HG03196 (cell line): ENCODE measurements around the gene TDRKH.
"Not testable (repeated sequence)": the region's sequence is repeated elsewhere in the genome, so short reads cannot be mapped to it uniquely, and the experiment has no call there.

ENCODE experiments used
- ATAC-seq: cut with Tn5 transposase; IDR thresholded peaks from one replicate; pipeline ENCODE4 v1.9.1; 2021; ENCODE audit not compliant: unreplicated experiment

Gene TDRKH

DNA sequence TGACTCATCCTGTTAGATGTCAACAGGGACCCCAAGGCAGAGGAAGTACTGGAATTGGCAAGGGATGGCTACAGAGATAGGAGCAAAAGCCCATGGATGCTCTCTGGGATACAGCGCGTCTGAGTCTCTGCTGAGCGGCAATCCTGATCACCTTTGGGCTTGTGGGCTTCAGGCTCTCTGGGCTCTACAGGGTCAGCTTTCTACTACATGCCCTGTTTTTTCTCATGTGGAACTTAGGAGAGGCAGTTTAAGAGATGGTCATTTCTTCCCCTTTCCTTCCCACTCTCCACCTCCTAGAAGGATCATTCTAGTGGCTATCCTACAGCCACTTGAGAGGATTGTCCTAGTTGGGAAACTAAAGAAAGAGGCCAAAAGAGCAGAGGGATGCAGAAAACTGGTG, 13.6 kb upstream of the TDRKH start:
- no peak for ATAC-seq

DNA sequence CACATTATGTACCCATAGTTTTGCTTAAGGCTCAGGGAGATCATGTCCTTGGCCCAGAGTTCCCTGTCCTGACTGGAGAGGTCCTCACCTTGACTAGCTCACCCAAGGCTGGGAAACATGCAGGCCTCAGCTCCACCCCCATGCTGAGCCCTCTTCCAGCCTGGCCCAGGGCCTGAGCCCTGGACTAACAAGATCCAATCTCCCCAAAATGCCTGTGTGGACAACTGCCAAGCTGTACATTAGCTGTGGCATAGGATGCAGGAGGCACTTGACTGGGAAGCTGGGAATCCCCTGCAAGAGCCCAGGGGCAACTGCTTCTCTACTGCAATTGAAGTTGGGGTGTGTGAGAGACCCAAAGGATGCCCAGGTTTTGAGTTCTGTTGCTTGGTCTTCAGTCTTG, 12.9 kb upstream of the TDRKH start:
- no peak for ATAC-seq

DNA sequence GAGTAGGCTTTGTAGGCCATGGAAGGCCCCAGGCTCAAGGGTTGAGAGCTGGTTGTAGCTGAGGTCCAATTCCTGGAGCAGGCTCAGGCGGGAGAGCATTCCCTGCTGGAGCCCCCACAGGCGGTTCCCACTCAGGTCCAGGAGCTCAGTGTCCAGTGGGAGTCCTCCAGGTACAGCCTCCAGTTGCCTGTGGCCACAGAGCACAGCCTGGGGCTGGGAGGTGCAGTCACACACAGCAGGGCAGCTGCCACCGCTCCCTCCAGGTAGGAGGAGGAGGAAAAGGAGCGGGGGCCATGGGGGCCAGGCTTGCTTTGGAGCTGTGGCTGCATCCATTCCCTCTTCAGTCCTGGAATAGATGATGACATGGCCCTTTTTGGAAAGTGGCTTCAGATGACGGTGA, 12.1 kb upstream of the TDRKH start:
- no peak for ATAC-seq

DNA sequence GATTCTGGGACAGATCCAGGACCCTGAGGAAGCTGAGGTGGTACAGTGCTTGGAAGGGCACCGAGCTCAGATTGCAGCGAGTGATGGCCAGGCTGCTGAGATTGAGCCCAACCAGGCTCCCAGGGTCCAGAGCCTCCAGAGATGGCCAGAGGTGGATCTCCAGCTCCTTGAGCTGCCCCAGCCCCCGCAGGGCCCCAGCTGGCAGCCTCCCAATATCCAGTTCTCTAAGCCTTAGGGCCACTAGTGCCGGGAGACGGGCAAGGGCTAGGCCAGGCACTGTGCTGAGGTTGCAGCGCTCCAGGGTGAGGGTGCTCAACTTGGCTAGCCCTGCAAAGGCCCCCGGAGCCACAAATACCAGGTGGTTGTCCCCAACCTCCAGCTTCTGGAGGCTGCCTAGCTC, 11.5 kb upstream of the TDRKH start:
- ATAC-seq = no peak

DNA sequence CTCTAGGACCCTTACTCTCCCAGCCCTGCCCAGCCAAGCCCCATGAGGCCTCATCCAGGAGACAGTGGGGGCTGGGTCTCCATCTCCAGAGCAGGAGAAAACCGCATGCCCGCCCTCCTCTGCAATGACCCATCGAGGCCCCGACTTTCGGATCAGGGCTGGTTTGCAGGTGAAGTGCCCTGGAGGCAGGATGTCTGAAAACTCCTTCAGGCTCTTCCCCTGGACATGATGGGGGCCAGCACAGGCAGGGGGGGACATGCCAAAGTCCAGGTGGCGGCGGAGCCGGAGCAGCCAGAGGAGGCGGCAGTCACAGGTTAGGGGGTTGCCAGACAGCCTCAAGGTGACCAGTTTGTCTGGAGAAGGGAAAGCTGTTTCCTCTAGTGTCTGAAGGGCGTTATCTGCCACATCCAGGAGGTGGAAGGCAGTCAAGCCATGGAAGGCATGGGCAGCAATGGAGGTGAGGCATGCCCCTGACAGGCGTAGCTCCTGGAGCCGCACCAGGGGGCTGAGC, 11.1 kb upstream of the TDRKH start:
- ATAC-seq = no peak

DNA sequence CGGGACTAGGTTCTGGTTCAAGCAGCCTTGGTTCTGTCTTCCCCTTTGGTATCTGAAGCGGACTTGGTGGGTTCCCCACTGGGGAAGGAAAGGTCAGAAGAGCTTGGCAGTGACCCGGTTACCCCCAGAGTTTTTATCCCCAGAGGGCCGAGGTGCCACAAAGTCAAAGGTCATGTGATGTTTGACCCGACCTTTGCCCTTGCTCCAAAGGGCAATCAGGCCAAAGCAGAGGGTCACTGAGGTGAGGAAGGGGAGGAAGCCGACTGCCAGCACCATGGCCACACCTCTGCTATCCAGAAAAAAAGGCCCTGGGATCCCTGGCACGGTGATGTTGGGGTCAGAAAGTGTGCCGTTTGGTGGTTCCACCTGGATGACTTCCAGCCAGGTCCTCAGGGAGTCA, 10.5 kb upstream of the TDRKH start:
- no peak for ATAC-seq

DNA sequence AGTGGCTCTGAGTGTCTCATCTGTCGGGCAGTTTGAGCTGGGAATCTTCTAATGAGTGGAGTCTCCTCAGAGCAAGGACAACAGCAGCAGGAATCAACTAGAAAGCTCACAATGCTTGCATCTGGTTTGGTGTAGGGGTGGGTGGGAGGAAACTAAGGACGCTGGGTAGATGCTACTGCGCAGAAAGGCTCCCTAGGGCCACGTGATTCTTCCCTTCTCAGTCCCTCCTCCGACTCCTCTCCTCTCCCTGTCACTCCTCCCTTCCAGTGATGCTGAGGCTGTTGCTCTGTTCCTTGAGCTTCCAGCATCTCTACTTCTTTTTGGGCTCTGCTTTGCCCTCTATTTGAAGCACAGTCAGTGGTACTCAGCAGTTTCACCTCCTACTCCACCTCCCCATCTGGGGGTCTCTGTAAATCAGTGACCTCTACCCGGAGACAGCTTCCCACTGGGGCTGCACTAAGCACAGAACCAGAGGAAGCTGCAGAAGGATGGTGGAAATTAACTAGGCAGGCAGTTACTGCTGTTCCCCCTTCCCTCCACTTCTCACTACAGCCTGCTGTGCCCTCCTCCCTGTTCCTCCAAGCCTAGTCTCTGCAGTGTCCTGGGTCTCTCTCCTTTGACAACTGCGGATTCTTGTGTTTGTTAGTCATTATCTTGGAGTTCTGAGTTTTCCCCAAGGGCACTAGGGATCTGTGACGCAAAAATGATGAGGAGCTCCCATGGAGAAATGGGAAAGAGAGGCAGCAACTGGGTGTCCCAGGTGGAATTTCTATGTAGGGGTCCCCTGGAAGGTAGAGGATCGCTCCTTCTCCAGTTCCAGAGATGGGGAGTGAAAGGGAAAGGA, 9.1 kb upstream of the TDRKH start:
- ATAC-seq = no peak

DNA sequence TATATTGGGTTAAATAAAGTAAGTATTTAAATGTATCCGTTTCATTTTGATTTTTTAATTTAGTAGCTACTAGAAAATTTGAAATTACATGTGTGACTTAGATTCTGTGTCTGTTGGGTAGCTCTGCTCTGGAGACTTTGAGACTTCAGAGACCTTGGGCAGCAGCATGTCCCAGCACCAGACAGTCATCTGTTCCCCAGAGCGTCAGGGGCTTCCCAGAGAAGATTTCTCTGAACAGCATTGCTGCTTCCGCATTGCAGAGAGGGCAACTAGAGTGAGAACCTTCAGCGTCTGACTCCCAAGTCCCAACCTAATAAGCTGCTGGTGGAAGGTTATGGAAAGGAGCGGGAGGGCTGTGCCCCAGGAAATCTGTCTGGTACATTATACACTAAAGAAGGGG, 8.3 kb upstream of the TDRKH start:
- ATAC-seq = no peak

DNA sequence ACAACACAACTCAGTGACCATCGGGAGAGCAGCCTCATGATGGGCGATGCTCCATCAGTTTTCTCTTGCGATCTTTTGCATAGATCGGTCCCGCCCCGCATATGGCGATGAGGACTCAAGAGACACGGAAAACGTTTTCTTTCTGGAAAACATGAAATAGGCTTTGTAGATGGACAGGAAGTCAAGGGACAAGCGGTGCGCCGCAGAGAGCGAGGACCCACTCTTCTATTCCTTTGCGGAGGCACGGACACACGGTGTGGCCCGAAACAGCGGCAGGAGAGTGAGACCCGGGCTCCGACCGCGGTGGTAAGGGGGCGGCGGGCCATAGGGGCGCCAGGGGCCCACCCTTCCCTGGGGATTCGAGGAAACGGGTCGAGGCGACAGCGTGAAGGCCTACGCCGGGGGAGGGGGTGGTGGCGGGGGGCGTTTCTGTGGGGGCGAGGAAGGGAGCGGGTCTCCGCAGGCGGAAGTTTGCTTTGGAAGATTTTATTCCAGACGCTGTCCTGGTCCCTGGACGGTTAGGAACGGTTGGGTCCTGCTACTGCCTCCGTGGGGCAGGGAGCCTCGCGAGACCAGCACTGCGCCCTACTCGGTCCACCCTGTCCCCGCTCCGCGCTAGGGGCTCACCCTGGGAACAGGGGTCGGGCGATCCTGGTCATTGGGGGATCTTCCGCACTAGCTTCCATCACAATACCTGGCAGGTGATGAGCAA, 796 bp upstream of the TDRKH start:
- no peak for ATAC-seq

DNA sequence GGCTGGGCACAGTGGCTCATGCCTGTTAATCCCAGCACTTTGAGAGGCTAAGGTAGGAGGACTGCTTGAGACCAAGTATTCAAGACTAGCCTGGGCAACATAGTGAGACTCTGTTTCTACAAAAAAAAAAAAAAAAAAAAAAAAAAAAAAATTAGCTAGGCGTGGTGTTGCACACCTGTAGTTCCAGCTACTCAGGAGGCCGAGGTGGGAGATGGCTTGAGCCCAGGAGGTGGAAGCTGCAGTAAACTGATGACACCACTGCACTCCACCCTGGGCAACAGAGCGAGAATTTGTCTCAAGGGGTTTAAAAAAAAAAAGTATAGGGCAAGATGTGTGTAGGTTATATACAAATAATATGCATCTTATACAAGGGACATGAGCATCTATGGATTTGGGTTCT, 2.6 kb downstream of the TDRKH start:
- ATAC-seq = no peak

DNA sequence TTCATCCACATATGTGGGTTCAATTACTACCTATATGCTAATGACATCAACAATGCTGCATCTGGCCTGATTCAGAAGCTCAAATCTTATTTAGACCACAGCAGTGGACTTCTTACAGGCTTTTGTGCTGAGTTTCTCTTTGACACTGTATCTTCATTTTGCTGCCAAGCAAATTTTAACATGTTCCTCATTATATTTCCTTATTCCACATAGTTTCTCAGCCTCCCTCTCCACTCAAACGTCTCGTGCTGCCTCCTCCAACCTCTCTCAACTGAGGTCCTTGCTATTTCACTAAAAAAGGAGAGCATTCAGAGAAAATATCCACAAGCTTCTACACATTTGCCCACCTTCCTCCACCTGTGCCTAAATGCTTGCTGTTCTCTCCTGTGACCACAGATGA, 6.5 kb downstream of the TDRKH start:
- no peak for ATAC-seq

DNA sequence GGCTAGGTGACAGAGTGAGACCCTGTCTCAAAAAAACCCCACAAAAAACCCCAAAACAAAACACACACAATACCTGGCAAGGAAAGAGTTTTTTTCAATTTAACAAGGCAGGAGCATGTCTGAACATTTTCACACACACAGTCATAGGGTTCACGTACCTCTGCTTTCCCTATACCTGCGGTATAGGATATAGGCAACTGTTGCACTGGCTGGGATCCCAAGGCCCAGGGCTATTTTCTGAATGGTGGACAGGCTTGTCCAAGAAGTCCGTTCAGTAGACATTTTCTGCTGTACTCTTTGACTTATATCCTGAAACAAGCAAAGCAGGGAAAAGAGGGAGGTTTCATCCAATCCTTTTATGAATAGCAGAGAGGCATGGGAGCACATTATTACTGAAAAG, 7.6 kb downstream of the TDRKH start:
- ATAC-seq = no peak

DNA sequence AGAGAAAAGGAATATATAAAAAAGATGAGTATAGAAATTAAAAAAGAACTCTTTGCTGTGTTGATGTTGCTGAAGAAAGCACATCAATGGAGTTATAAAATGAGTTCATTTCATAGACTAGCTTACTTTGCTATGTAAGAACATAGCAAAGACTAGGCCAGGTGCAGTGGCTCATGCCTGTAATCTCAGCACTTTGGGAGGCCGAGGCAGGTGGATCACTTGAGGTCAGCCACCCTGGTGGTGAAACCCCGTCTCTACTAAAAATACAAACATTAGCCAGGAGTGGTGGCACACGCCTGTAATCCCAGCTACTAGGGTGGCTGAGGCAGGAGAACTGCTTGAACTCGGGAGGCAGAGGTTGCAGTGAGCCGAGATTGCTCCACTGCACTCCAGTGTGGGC, 8.3 kb downstream of the TDRKH start:
- not testable (repeated sequence) for ATAC-seq

DNA sequence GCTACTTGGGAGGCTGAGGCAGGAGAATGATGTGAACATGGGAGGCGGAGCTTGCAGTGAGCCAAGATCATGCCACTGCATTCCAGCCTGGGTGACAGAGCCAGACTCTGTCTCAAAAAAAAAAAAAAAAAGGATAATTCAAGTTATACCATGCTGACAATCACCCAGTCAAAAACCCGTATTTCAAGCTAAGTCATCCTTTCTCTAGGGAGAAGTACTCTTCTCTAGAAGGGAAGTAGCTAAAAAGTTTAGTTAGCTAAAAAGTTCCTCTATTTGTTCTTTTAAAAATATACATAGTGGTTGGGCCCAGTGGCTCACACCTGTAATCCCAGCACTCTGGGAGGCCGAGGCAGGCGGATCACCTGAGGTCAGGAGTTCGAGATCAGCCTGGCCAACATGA, 9.6 kb downstream of the TDRKH start:
- ATAC-seq = not testable (repeated sequence)

DNA sequence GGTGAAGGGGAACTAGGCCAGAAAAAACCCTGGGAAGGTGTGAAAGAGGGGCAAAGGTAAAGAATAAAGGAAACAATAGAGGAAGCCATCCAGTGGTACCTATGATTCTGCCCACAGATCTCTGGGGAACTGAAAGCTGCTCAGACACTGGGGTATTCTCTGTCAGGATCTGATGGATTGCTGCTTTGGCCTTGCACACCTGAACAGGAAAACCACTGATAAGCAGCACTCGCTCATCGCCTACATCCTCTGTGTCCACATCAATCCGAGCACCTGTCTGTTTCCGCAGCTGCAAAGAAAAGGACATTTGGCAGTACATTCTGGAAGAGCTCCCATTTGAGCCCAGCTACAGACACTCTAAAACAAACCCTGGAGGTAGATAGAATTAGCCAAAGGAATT, 10.4 kb downstream of the TDRKH start:
- ATAC-seq = no peak

DNA sequence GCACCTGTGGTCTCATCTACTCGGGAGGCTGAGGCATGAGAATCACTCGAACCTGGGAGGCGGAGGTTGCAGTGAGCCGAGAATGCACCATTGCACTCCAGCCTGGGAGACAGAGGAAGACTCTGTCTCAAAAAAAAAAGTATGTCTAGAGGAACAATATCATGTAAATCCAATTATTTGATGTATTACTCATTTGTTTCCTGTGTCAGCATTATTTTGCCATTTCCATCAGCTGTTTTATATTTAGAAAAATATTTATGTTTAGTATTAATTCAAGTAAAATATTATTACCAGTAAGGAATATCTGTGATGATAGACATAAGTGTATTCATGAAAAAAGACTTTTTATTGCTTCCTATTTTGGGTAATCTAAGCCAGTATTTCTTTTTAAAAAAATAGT, 13.0 kb downstream of the TDRKH start:
- ATAC-seq = no peak

DNA sequence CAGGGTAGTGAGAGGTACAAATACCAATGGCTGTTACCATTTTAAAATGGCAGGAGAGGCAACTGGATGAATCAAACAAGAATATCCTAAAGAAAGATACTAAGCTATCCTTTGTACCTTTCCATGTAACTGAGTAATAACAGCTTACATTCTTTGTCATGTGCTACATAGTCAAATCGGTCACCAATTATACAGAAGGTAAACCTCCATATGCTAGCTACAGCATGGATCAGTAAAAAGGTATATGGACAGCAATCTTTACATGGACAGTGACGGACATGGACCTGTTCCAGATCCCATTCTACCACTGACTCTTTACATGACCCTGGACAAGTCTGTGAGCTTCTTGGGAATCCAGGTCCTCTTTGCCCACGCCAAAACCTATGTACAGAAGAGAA, 13.6 kb downstream of the TDRKH start:
- no peak for ATAC-seq

DNA sequence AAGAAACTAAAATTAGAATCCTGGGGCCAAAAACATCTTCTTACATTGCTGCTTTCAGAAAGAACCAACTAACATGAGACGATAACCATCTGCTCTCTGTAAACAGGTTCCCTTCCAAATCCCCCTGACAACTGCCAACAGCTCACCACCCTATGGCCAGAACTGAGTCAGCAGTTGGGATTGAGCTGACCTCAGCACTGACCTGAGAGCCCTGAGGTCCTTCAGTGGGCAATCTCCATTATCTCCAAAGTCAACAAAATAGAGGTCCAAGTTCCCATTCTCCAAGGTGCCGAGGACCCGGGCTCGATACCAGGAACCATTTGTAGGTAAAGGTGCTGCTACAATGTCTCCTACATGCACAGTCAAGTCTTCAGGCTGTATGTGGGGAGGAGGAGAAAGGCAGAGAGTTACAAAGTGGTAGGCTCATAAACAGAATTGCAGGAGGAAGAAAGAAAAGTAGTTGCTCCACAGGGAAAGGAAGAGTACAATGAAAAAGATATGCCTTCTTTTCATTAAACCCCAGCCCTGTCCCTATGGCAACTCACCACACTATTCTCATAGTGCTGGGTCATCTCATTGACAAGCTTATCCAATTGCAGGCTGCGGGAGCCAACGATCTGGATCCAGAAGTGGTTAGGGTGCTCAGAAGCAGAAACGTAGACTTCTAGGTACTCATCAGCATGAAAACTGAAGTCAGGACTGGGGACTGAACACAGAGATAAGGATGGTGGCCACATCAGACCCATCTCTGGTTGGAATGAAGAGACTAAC, 14.2 kb downstream of the TDRKH start:
- ATAC-seq = no peak

DNA sequence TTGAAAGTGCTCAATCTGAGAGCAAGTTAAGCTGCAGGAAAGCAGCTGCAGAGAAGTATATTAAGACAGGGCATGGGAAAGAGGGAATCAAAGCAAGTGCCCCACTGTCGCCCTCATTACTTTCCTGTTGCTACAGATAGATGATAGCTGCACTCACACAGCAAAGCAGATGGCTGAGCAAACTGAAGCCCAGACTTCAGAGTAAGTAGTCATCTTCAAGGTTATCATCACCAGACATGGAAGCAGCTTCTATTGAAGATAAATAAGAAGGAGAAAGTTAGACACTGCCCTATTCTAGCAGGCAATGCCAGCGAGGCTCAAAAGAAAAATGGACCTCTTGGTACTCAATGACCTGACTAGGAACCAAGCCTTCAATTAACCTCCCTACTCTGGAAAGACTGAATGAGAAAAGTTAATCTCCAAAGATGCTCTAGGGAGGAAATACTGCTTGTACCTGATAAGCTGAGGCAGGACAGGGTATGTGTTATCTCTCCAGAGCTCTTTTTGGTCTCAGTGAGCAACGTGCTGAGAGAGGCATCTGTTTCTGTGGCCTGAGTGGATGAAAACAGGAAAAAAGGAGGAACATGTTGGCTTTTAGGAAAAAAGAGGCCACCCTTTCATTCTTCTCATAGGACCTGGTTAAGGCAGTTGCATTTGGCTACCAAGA, 15.9 kb downstream of the TDRKH start:
- ATAC-seq = no peak

DNA sequence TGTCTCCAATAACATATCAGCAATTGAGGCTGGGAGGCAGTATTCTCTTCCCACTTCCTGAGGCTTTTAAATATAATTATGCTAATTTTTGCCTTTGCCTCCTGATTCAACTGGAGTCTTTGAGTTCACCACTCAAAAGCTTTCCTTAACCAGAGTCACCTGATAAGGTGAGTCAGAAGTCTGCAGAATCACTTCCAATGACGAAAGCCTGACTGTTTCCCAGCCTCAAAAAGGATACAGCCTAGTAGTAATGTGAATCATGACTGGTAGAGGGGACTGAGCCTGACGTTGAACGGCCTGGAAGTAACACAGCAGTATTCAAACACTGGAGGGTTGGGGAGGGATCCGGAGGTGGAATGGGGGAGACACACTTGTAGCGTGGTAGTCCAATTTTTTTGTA, 16.6 kb downstream of the TDRKH start:
- ATAC-seq = no peak

DNA sequence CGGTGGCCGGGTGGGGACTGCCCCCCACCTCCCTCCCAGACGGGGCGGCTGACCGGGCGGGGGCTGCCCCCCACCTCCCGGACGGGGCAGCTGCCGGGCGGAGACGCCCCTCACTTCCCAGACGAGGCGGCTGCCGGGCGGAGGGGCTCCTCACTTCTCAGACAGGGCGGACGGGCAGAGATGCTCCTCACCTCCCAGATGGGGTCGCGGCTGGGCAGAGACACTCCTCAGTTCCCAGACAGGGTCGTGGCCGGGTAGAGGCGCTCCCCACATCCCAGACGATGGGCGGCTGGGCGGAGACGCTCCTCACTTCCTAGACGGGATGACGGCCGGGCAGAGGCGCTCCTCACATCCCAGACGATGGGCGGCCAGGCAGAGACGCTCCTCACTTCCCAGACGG, 21.0 kb downstream of the TDRKH start:
- not testable (repeated sequence) for ATAC-seq
